NCI-H2227 (cell line): Measurements from ENCODE around the gene DOC2B.
"Not testable (repeated sequence)": the region's sequence is repeated elsewhere in the genome, so short reads cannot be mapped to it uniquely, and the experiment has no call there.

Experiments
- DNase-seq: peaks from one replicate; lab custom pipeline; 2025; ENCODE audit not compliant: unreplicated experiment; lab: John Stamatoyannopoulos, UW

DOC2B gene

GRCh38 chr17:193426-193810 lies 12.0 kb upstream of the DOC2B start:
- no peak for DNase-seq

DNA sequence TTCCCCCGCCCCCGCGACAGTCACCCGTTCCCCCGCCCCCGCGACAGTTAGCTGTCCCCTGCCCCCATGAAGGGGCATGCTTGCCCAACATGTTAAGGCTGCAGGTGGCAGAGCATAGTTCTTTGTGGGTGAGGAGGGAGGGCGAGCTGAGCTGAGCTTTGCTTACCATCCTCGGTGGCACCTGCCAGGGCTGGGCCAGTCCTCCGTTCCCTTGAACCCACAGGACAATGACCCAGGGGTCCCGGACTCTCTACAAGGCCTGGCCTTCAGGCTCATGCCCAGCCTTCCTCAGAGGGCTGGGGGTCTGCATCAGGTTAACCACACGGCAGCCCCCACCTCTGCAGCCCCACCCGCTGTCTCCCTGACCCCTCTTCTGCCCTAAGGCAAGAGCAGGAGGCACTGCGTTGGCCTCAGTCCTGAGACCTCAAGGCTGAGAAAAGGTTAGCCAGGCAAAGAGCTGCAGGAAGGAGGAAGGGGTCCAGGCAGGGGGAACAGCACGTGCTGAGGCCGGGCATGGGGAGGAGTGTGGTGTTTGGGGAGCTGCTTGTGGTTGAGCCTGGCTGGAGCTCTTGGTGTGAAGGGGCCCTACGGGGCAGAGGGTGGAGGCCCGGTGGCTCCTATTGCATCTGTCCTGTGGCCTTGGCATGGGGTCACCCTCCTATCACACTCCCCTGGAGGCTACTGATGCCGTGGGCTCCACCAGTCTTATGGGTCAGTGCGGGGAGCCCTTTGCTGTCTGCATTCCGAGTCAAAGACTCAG lies 11.4 kb upstream of the DOC2B start:
- no peak for DNase-seq

- no peak for DNase-seq
These were observed 8.0 kb upstream of the DOC2B start for GRCh38 chr17:189444-189843.

DNA sequence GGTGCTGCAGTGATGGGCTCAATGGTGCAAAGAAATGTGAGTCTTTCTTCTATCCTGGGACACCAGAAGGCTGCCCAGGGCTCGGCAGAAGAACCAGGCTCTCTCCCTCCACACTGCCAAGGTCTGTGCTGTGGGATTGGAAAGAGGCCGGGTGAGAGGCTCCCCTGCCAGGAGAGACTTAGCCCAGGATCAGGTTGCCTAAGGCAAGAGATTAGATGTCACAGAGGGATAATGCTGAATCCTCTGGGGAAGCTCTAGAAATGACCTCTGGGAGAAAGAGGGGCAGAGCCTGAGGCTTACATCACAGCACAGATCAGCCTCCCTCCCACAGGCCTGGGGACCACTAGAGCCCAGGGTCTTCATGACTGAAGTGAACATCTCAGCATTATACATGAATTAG lies 5.7 kb upstream of the DOC2B start:
- DNase-seq, result no peak

- no peak for DNase-seq
These were observed 4.1 kb upstream of the DOC2B start for GRCh38 chr17:185445-186138.

DNA sequence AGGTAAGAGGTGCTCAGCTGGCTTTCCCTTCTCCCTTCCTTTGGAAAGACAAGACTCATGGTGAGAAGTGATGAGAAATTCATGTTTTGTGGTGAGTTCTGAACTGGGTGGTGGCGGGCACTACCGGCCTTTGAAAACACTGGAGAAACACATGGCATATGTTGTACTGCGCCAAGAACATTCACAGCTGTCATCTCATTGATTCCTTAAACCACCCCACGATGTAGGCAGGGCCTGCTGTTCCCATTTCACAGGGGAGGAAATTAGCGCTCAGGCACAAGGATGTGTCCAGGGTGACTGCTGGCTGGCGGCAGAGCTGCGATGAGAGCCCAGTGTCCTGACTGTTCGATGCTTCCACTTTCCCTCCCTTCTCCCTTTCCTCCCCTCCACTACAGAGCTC lies 1.6 kb upstream of the DOC2B start:
- DNase-seq, result no peak

DNA sequence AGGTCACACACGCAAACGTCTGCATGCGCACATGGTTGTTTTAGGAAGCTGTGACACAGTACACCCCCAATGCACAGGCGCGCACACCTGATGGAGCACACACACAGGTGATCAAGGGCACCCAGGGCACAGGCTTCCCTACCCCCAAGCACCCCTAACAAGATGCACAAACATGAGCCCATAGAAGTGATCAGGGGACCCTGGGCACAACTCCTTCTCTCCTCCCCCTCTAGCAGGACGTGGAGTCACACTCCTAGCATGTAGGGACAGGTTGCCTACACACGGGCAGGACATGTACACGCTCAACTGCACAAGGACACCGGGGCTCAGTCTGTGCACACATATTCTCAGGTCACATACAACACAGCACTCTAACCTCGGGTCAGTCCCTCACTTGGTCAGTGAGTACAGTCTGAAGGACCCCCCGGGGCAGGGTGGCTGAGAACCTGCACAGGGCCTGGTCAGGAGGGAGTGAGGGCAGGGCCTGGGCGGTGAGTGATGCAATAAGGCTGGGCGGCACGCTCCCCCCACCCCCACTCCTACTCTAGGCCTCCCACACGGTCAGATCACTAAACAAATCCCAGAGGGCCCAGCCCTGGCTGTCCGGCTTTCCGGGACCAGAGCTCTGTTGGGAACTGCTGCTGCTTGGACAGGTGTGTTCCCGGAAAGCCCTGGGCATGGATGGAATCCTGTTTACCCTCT lies 751 bp upstream of the DOC2B start:
- no peak for DNase-seq

DNA sequence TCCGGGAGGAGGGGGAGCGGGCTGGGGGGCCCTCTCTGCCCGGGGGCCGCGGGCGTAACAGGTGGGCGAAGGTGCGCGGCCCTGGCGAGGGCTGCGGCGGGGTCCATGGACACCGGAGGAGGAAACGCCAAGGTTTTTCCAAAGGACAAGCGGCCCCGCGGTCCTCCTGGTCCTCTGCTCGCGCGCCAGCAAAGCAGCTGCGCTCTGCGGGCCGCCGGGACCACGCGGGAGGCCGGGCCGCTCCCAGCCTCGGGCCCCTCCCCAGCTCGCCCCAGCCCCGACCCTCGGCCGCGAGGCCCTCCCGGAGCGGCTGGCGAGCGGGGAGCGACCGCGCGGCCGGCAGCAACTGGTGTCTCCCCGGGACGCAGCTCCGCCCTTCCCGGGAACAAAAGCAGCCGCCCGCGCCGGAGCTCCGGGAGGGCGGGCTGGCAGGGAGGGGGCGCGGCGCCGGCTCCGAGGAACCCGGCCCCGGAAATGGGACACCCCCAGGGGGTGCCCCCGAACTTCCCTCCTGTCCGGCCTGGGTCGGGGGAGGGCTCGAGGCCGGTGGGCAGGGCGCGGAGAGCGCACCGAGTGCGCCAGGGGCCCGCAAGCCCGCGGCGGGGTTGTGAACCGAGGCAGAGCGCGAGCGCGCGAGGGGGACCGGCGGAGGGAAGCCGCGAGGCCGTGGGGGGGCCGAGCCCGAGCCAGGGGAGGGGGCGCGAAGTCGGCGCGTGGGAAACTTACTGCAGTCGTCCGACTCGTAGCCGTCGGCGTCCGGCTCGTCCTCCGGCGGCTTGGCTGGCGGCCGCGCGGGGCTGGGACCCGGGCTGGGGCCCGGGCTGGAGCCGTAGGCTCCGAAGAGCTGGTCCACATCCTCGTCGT lies 837 bp downstream of the DOC2B start:
- no peak for DNase-seq

DNA sequence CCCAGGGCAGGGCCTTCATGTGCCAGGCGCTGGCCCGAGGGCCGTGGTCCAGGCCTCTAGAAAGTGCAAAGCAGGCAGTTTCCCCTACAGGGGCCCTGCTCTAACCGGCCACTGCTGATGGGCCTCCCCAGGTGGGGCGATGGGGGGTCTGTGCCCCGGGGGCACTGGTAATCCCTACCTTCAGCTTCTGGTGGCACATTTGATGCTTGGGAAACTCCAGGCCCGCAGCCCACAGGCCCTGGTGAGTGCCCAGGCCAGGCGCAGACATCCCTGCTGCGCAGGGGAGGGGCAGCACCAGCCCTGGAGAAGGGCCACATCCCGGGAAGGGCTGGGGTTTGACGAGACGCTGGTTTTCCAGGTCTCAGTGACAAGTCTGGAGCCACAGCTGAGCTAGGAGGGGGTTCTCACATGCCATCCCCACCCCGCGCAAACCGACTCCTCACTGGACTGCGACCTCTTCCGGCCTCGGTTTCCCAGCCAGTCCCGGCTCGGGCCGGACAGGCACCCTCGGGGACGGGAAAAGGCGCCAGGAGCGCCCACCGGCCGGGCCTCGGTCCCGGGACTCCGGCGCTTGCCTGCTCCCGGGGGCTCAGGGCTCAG lies 1.6 kb downstream of the DOC2B start:
- DNase-seq, result no peak

DNA sequence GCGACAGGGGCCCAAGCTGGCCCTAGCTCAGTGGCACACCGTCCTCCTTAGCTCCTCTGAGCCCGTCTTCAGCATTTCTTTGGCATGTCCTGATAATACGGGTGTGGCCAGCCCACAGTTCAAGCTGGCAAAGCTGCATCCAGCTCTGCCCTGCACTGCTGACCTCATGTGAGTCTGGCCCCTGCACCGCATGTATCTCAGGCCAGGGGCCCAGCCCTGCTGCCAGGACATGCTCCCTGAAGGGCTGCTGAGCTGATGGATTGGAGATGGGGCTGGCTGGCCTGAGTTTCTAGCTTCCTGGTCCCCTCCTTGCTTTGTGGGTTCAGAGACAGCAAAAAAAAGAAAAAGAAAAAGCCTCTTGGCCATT lies 2.4 kb downstream of the DOC2B start:
- DNase-seq, result no peak

- DNase-seq, result no peak
These were observed 3.0 kb downstream of the DOC2B start for GRCh38 chr17:178292-179065.

GRCh38 chr17:177762-178161 lies 3.7 kb downstream of the DOC2B start:
- no peak for DNase-seq

DNA sequence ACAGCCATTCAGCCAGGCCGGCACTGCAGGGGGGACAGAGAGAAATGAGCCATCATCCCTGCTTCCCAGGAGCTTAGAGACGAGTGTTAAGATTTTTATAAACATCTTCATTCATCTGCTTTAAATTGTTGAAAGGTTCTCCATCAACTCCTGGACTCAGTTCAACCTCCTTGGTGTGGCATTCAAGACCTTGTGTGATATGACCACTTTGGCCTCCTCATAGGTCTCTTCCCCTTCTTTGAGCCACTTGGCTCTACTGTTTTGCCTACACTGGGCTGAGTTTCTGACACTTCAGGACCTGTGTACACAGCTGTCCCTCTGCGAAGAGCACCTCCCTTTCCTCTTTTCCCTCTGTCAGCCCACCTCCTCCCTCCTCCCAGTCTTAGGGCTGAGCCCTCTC lies 4.3 kb downstream of the DOC2B start:
- no peak for DNase-seq

DNA sequence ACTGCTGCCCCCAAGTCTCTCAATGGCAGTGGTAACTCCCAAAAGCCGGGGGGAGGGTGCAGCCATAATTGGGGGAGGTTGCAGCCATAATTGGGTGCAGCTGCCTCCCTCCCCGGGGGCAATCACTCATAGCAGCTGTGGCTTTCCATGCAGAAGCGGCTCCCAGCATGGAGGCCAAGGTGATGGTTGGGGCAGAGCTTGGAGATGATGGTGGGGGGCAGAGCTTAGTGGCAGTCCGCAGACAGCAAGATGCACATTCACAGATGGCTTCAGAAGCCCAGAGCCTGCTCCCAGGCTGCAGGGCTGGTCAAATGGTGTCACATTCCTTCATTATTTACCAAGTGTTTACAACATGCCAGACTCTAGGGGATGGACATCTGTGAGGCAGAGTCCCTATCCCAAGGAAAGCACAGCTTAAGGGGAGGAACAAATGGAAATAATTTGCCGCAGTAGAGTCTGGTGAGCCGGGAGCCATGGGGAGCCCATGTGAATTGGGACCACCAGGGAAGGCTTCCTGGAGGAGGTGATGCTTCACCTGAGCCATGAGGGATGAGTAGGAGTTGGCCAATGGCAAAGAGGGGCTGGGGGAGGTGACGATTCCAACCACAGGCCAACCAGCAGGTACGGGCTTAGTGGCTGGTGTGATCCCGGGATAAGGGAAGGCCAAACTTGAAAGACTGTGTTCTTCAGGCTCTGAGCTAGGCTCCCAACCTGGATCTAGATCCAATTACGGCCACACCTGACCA lies 8.1 kb downstream of the DOC2B start:
- peak; percentile 32 for DNase-seq

DNA sequence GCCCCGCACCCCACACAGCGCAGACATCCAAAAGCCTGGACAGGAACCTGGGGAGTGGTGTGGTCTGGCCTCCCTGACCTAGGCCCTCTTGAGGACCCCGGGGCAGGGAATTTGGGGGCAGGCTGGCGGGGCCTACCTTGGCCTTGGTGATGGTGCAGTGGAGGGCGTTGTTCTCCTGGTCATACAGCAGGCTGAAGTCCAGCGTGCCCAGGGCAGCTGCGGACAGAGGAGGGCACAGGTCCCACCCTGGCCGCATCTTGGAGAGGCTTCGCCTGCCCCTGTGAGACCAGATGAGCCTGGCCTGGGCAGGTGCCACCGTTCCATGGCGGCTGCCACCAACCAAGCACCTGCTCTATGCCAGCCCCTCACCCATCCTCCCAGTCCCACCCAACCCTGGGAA lies 9.0 kb downstream of the DOC2B start:
- no peak for DNase-seq

DNA sequence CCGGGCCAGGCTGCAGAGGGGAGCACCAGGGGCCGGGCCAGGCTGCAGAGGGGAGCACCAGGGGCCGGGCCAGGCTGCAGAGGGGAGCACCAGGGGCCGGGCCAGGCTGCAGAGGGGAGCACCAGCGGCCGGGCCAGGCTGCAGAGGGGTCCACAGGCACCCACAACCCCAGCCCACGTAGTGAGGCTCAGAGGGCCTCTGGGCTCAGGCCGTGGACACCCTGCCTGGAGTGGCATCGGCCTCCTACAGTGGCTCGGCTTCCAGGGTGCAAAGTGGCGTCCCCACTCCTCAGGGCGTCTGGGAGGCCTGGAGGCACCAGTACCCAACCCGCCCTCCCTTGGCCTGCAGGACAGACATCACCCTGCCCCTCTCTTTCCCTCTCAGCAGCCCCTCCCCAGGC lies 9.6 kb downstream of the DOC2B start:
- DNase-seq, result no peak

DNA sequence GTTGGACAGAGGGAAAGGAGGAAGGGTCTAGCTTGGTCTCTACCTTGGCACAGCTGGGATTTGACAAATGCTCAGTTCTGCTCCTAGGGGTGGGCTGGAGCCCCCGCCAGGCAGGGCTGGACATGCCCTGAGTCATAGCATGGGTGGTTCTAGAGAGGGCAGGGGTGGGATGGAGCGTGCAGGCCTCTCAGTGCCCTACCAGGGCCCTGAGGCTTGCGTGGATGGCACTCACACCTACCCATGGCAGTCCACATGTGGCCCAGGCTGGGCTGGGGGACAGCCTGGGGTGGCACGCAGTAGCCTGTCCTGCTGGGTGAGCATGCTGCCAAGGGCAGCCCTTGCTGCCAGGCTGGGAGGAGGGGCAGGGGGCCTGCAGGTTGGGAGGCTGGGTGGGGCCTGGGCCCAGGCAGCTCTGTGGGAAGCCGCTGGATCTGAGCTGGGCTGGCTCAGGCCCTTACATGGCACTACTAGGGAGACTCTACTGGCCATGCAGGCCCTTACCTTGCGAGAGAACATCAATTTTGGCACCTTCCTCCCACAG lies 11.2 kb downstream of the DOC2B start:
- no peak for DNase-seq

DNA sequence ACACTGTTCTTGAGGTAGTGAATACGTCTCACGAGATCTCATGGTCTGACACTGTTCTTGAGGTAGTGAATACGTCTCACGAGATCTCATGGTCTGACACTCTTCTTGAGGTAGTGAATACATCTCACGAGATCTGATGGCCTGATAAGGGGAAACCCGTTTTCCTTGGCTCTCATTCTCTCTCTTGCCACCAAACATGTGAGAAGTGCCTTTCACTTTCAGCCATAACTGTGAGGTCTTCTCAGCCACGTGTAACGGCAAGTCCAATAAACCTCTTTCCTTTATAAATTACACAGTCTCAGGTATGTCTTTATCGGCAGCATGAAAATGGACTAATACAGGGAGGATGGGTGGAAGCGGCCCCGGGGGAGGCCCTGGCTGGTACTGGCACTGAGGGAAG lies 12.8 kb downstream of the DOC2B start:
- not testable (repeated sequence) for DNase-seq

DNA sequence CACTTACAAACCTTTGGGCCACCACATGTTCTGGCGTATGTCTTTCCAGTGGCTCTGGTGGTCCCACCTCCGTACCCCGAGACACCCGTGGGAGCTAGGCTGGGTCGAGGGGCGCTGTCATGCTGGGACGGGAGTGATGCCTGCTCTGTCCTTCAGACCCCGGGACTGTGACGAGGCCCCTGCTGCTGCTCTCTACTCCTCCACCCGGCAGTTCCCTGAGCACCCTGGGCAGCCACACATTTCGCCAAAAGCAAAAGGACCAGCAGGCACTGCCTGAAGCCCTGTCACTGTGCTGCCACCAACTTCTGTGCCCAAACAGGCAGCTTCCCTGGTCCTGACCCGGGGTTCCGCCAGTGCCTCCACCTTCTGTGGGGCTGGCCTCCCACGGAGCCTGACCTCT lies 15.5 kb downstream of the DOC2B start:
- no peak for DNase-seq
